Amniotic epithelial cell (primary cell): ENCODE data around the gene CCDC63.
"Not testable (repeated sequence)": the region's sequence is repeated elsewhere in the genome, so short reads cannot be mapped to it uniquely, and the experiment has no call there.

Experiments used
- DNase-seq: peaks from one replicate; pipeline ENCODE4 v3.0.0-alpha.2; 2010; ENCODE audit warnings: low read depth

The CCDC63 gene

GRCh38 chr12:110923192-110923591 lies 76.4 kb downstream of the CCDC63 start:
- DNase-seq: no peak

- DNase-seq: no peak
Measured at GRCh38 chr12:110923692-110924334, 77.0 kb downstream of the CCDC63 start.

- no peak for DNase-seq
Measured at GRCh38 chr12:110927546-110927945, 80.8 kb downstream of the CCDC63 start.

- DNase-seq: no peak
Measured at GRCh38 chr12:110928700-110929099, 81.9 kb downstream of the CCDC63 start.

- DNase-seq: no peak
Measured at GRCh38 chr12:110929818-110930217, 83.0 kb downstream of the CCDC63 start.

GRCh38 chr12:110930348-110931314 lies 83.8 kb downstream of the CCDC63 start:
- DNase-seq: no peak

- no peak for DNase-seq
Measured at GRCh38 chr12:110931315-110931728, 84.5 kb downstream of the CCDC63 start.

GRCh38 chr12:110932046-110932445 lies 85.3 kb downstream of the CCDC63 start:
- no peak for DNase-seq

GRCh38 chr12:110933326-110933974 lies 86.7 kb downstream of the CCDC63 start:
- DNase-seq: no peak

- DNase-seq: peak; percentile 12
Measured at GRCh38 chr12:110934093-110934852, 87.5 kb downstream of the CCDC63 start.

GRCh38 chr12:110935588-110935987 lies 88.8 kb downstream of the CCDC63 start:
- DNase-seq: no peak

GRCh38 chr12:110936367-110937103 lies 89.7 kb downstream of the CCDC63 start:
- no peak for DNase-seq

GRCh38 chr12:110937104-110937641 lies 90.4 kb downstream of the CCDC63 start:
- DNase-seq: peak; percentile 17

GRCh38 chr12:110940296-110940695 lies 93.5 kb downstream of the CCDC63 start:
- no peak for DNase-seq

GRCh38 chr12:110940933-110941332 lies 94.1 kb downstream of the CCDC63 start:
- no peak for DNase-seq

- no peak for DNase-seq
Measured at GRCh38 chr12:110941391-110941790, 94.6 kb downstream of the CCDC63 start.

GRCh38 chr12:110943373-110943772 lies 96.6 kb downstream of the CCDC63 start:
- no peak for DNase-seq

GRCh38 chr12:110948041-110948440 lies 101.3 kb downstream of the CCDC63 start:
- DNase-seq: no peak

GRCh38 chr12:110950466-110950865 lies 103.7 kb downstream of the CCDC63 start:
- not testable (repeated sequence) for DNase-seq

- DNase-seq: not testable (repeated sequence)
Measured at GRCh38 chr12:110950867-110951266, 104.1 kb downstream of the CCDC63 start.
